HG03095 (cell line): ENCODE results near the gene EPN2.

Experiments
- ATAC-seq: cut with Tn5 transposase; IDR thresholded peaks from one replicate; pipeline ENCODE4 v1.9.1; 2021; ENCODE audit warnings: moderate library complexity; ENCODE audit not compliant: unreplicated experiment

EPN2 gene

GRCh38 chr17:19377602-19378415 lies 140.6 kb downstream of the EPN2 start:
- peak; percentile 87 for ATAC-seq

GRCh38 chr17:19378416-19379360 lies 141.5 kb downstream of the EPN2 start, which contains the start of gene MAPK7:
MAPK7 (plus strand) TSS chr17:19378498; CDS start chr17:19378901, 403 bp downstream.
- peak; percentile 6 for ATAC-seq

- ATAC-seq = no peak
Measured at GRCh38 chr17:19379361-19380065, 142.3 kb downstream of the EPN2 start.

GRCh38 chr17:19380481-19381301 lies 143.5 kb downstream of the EPN2 start:
- no peak for ATAC-seq

GRCh38 chr17:19381361-19381740 lies 144.2 kb downstream of the EPN2 start:
- no peak for ATAC-seq

- ATAC-seq = no peak
Measured at GRCh38 chr17:19381741-19382444, 144.7 kb downstream of the EPN2 start.

GRCh38 chr17:19382531-19383444 lies 145.6 kb downstream of the EPN2 start:
- no peak for ATAC-seq

GRCh38 chr17:19383681-19384470 lies 146.7 kb downstream of the EPN2 start:
- no peak for ATAC-seq

- no peak for ATAC-seq
Measured at GRCh38 chr17:19384723-19385391, 147.7 kb downstream of the EPN2 start.

GRCh38 chr17:19385521-19385983 lies 148.4 kb downstream of the EPN2 start:
- ATAC-seq = no peak
